Esophagus squamous epithelium (tissue), 5 donors: ENCODE results near the gene ART3. TPM values are rescaled to one million over a fixed set of nuclear protein-coding genes. Genes with fewer than 3 reads are reported as not detected.

Experiments used
- DNase-seq: peaks from one replicate; lab custom pipeline; 2025; lab: John Stamatoyannopoulos, UW
- H3K27ac ChIP-seq, 4 donors: fragments of 200-600 bp; sonication (generic); one replicate each; pipeline ENCODE4 v1.5.1; 2016 to 2019; ENCODE audit warnings: mild to moderate bottlenecking in 1 of 4
- H3K27me3 ChIP-seq, 4 donors: fragments of 200-600 bp; sonication (generic); 1 replicate in 3 of 4; 2 replicates in 1 of 4; pipeline versions ENCODE4 v1.5.1 to v1.6.0; 2017 to 2021; ENCODE audit warnings: antibody characterized with exemption in 1 of 4
- H3K36me3 ChIP-seq, 3 donors: fragments of 200-600 bp; sonication (generic); one replicate each; pipeline ENCODE4 v1.5.1; 2016 to 2019
- H3K4me1 ChIP-seq, 3 donors: fragments of 200-600 bp; sonication (generic); one replicate each; pipeline ENCODE4 v1.5.1; 2017 to 2019
- H3K4me3 ChIP-seq, 4 donors: fragments of 200-600 bp; sonication (generic); 1 replicate in 3 of 4; 2 replicates in 1 of 4; pipeline ENCODE4 v1.5.1; 2016 to 2019; ENCODE audit warnings: mild to moderate bottlenecking in 2 of 4, moderate library complexity in 1 of 4
- H3K9me3 ChIP-seq, 3 donors: fragments of 200-600 bp; sonication (generic); one replicate each; pipeline ENCODE4 v1.5.1; 2016 to 2019
- CTCF ChIP-seq, 6 experiments: fragments of 450-650 bp in 4 of 6; fragments of 200-600 bp in 2 of 6; sonication (generic) in 2 of 6; IDR thresholded peaks; one replicate each; pipeline ENCODE4 v1.5.1; 2016 to 2019; ENCODE audit warnings: antibody characterized with exemption in 6 of 6, mild to moderate bottlenecking in 4 of 6, moderate library complexity in 4 of 6
- POLR2A ChIP-seq, 4 donors: fragments of 450-650 bp; IDR thresholded peaks; one replicate each; pipeline ENCODE4 v1.6.1; 2017; ENCODE audit warnings: antibody characterized with exemption in 4 of 4, mild to moderate bottlenecking in 4 of 4, moderate library complexity in 3 of 4
- WGBS, 2 donors: methylation state at CpG; one replicate each; pipeline ENCODE4 v1.1.5; 2018; 5-methylcytosine and 5-hydroxymethylcytosine counted together
- intact Hi-C: fragments of 100-400 bp; cut with DNase I; formaldehyde crosslinking; loops from one replicate; pipeline ENCODE4 v1.15.0; 2022
- total RNA-seq, 4 donors: library from RNA; depleted of rRNA; stranded (reverse); fragments of >200 nt; gene quantifications; one replicate each; pipeline ENCODE4 v1.1.0, GENCODE V29; 2016
- donor health status: DM: yes; HTN: yes; CAD: no.

ART3 gene
- total RNA-seq, 4 donors from 2014 or later, result 0.85 to 2.7 (median 1.7) TPM

DNA sequence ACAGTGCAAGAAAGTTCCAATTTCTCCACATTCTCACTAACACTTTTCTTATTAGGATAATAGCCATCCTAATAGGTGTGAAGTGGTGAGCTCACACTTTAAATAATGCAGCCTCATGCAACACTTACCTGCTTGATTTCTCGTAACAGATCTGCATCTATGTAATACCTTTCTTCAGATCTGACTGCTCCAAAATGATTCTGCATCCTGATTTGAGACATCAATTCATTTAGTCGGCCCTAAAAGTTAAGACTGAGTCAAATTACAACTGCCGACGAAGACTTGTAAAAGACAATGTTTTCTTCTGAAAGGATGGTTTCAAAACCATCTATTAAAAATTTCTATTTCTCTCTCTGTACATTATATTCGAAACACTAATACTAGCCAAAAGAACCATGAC lies 43.0 kb downstream of the ART3 start:
- TF ChIP-seq POLR2A (IDR thresholded peaks at IDR 0.05) (no peak), CTCF (IDR thresholded peaks at IDR 0.05) (no peak)
- Histone ChIP-seq H3K27ac (no peak overlapping the region), H3K4me3 (no peak overlapping the region), H3K9me3 (no peaks in the 10 kb centered on the region), H3K36me3 (peaks cover 0 to 98% (median 28%) of the 10 kb centered on the region in 3 donors), H3K27me3 (no peaks in the 10 kb centered on the region), H3K4me1 (no peaks in the 10 kb centered on the region)
- DNase-seq, result no peak
- intact Hi-C loops, result no loop called here
- 86 to 89% methylated on average over 5 of the region's 5 CpGs for WGBS, 2 donors

DNA sequence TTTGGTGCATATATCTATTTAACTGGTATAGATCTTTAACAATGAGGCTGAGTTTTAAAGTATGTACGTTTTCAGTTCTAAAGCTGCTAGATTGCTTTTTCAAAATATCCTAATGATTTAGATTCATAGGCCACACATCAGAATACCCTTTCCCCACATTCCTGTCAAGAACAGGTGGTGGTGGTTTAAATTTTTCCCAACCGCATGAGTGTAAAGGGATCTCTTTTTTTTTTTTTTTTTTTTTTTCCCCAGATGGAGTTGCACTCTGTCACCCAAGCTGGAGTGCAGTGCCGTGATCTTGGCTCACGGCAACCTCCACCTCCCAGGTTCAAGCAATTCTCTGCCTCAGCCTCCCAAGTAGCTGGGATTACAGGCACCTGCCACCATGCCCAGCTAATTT lies 45.7 kb downstream of the ART3 start:
- H3K36me3 ChIP-seq, result peaks cover 0 to 97% (median 23%) of the 10 kb centered on the region in 3 donors
- DNase-seq, result no peak
- H3K4me3 ChIP-seq, result no peak overlapping the region
- no peaks in the 10 kb centered on the region for H3K4me1 ChIP-seq
- TF ChIP-seq POLR2A (IDR thresholded peaks at IDR 0.05) (no peak), CTCF (IDR thresholded peaks at IDR 0.05) (no peak)
- no peak overlapping the region for H3K27ac ChIP-seq
- H3K27me3 ChIP-seq, result no peaks in the 10 kb centered on the region
- 96 to 99% methylated on average over 4 of the region's 4 CpGs for WGBS, 2 donors
- no peaks in the 10 kb centered on the region for H3K9me3 ChIP-seq
- intact Hi-C loops, result no loop called here

DNA sequence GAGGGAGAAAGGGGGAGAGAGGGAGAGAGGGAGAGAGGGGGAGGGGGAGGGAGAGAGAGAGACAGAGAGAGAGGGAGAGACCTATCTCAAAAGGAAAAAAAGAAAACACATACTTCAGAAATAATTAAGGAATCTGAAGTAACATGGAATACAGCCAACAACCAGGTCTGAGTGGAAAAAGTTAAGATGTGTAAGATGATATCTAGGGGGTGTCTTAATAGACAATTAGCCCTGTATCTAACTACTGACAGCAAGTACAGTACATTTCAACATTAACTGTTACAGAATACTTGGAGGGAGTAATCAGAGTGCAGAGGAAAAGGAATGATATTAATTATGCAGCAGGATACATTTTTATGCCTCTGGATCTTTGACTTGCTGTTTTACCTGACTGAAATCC lies 51.3 kb downstream of the ART3 start:
- Histone ChIP-seq H3K27me3 (no peaks in the 10 kb centered on the region), H3K27ac (no peak overlapping the region), H3K4me1 (no peaks in the 10 kb centered on the region), H3K9me3 (no peaks in the 10 kb centered on the region), H3K36me3 (peaks cover 4 to 81% (median 16%) of the 10 kb centered on the region in 3 donors), H3K4me3 (no peak overlapping the region)
- DNase-seq, result no peak
- intact Hi-C loops, result no loop called here
- no peak for TF ChIP-seq POLR2A (IDR thresholded peaks at IDR 0.05)
- no peak for TF ChIP-seq CTCF (IDR thresholded peaks at IDR 0.05)

DNA sequence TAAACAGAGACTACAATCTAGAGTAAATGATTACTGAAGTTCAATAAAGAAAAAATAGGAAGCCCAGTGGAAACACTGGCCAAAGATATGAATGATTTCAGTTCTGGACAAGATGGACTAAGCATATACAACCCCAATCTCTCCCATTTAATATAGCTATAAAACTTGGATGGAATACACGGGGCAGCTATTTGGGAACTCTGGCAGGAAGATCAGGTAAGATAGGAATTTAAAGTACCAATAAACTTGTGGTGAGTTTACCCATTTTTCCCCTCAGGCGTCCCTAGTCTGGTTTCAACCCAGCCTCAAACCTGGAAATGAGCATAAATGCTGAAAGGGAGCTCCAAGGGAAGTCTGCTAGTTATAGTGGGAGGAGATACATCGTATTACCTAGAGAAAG lies 53.2 kb downstream of the ART3 start:
- H3K36me3 ChIP-seq, result peaks cover 4 to 80% (median 5%) of the 10 kb centered on the region in 3 donors
- TF ChIP-seq POLR2A (IDR thresholded peaks at IDR 0.05), result no peak
- H3K4me1 ChIP-seq, result no peaks in the 10 kb centered on the region
- no peak overlapping the region for H3K27ac ChIP-seq
- DNase-seq, result no peak
- WGBS, 2 donors, result 89 to 95% methylated on average over 3 of the region's 3 CpGs
- H3K27me3 ChIP-seq, result no peaks in the 10 kb centered on the region
- H3K9me3 ChIP-seq, result no peaks in the 10 kb centered on the region
- H3K4me3 ChIP-seq, result no peak overlapping the region
- intact Hi-C loops, result no loop called here

GRCh38 chr4:76141241-76141640 lies 66.7 kb downstream of the ART3 start:
- Histone ChIP-seq H3K36me3 (peaks cover 0 to 80% (median 4%) of the 10 kb centered on the region in 3 donors), H3K27ac (no peak overlapping the region), H3K9me3 (no peaks in the 10 kb centered on the region), H3K27me3 (no peaks in the 10 kb centered on the region), H3K4me3 (no peak overlapping the region), H3K4me1 (peaks cover 0 to 17% (median 2%) of the 10 kb centered on the region in 3 donors)
- 90 to 99% methylated on average over 3 of the region's 3 CpGs for WGBS, 2 donors
- no peak for DNase-seq
- intact Hi-C loops, result no loop called here
- TF ChIP-seq CTCF (IDR thresholded peaks at IDR 0.05) (no peak), POLR2A (IDR thresholded peaks at IDR 0.05) (no peak)

DNA sequence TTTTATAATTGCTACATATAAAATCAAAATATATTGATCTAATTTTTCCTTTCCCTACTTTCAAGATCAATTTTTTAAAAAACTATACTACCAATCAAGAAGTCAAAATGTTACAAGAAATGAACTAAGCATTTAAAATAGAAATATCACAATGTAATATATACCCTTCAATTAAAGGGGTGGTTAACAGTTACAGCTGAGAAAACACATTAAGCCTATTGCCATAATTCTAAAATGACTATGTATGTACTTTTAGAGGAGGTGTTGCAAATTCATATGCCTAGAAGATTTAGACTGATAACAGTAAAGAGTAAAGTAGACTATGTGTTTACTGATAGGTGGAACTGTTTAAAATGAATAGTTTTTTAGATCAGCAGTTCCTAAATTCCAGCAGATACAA lies 70.0 kb downstream of the ART3 start:
- TF ChIP-seq CTCF (IDR thresholded peaks at IDR 0.05) (no peak), POLR2A (IDR thresholded peaks at IDR 0.05) (no peak)
- Histone ChIP-seq H3K9me3 (no peaks in the 10 kb centered on the region), H3K36me3 (peaks cover 0 to 47% (median 4%) of the 10 kb centered on the region in 3 donors), H3K4me3 (no peak overlapping the region), H3K27ac (no peak overlapping the region), H3K27me3 (no peaks in the 10 kb centered on the region), H3K4me1 (peaks cover 10 to 39% (median 12%) of the 10 kb centered on the region in 3 donors)
- no peak for DNase-seq
- intact Hi-C loops, result no loop called here
